HepG2 (cell line): ENCODE data around the gene ESPN. TPM values are rescaled to one million over a fixed set of nuclear protein-coding genes. Genes with fewer than 3 reads are reported as not detected.

ENCODE experiments used
- AGO2 ChIP-seq: fragments of 200-400 bp; formaldehyde crosslinking; optimal IDR thresholded peaks from 2 replicates; pipeline ENCODE3; 2017; ENCODE audit warnings: mild to moderate bottlenecking, low read depth, low read length, moderate library complexity
- GZF1 ChIP-seq: sonication (generic); formaldehyde crosslinking; IDR thresholded peaks from 2 replicates; pipeline ENCODE4 v1.5.1; 2020; ENCODE audit warnings: mild to moderate bottlenecking, missing genetic modification reagents
- KDM5A ChIP-seq: fragments of 200-600 bp; sonication (generic); IDR thresholded peaks from 2 replicates; pipeline ENCODE4 v1.7.0; 2018; ENCODE audit warnings: antibody characterized with exemption, mild to moderate bottlenecking, low read length, borderline replicate concordance
- MYPOP ChIP-seq: sonication (generic); formaldehyde crosslinking; IDR thresholded peaks from 2 replicates; pipeline ENCODE4 v1.8.1; 2023; ENCODE audit warnings: mild to moderate bottlenecking, moderate library complexity, missing genetic modification reagents
- NFYB ChIP-seq: sonication (generic); formaldehyde crosslinking; IDR thresholded peaks from 2 replicates; pipeline ENCODE4 v1.4.0; 2020; ENCODE audit warnings: missing genetic modification reagents
- POLR2AphosphoS2 ChIP-seq: IDR thresholded peaks from 2 replicates; pipeline ENCODE4 v1.6.1; 2011; ENCODE audit warnings: low read depth, low read length, improper control_type of control experiment
- RNF2 ChIP-seq: fragments of 450-650 bp; conservative IDR thresholded peaks from 2 replicates; pipeline ENCODE4 v1.6.1; 2016; ENCODE audit warnings: low read depth
- SMARCC2 ChIP-seq: fragments of 450-650 bp; IDR thresholded peaks from 2 replicates; pipeline ENCODE4 v1.6.1; 2017; ENCODE audit warnings: antibody characterized with exemption, mild to moderate bottlenecking
- TCF7L2 ChIP-seq: IDR thresholded peaks from 2 replicates; pipeline ENCODE4 v1.6.1; 2011; ENCODE audit warnings: mild to moderate bottlenecking, low read depth, low read length, moderate library complexity
- ZBTB4 ChIP-seq: sonication (generic); formaldehyde crosslinking; IDR thresholded peaks from 2 replicates; pipeline ENCODE4 v1.4.0; 2020; ENCODE audit warnings: missing genetic modification reagents, mild to moderate bottlenecking, borderline replicate concordance
- ZNF142 ChIP-seq: sonication (generic); formaldehyde crosslinking; IDR thresholded peaks from 2 replicates; pipeline ENCODE4 v1.4.0; 2020; ENCODE audit warnings: missing genetic modification reagents
- ZNF253 ChIP-seq: sonication (generic); formaldehyde crosslinking; IDR thresholded peaks from 2 replicates; pipeline ENCODE4 v1.8.0; 2022; ENCODE audit warnings: mild to moderate bottlenecking, missing genetic modification reagents, borderline replicate concordance
- ZNF503 ChIP-seq: sonication (generic); formaldehyde crosslinking; IDR thresholded peaks from 2 replicates; pipeline ENCODE4 v1.4.0; 2020; ENCODE audit warnings: missing genetic modification reagents
- ZNF768 ChIP-seq: sonication (generic); formaldehyde crosslinking; IDR thresholded peaks from 2 replicates; pipeline ENCODE4 v1.4.0; 2020; ENCODE audit warnings: missing genetic modification reagents
- polyA plus RNA-seq, 8 experiments: library from polyadenylated mRNA; depleted of rRNA in 3 of 8; stranded (reverse) in 7 of 8; unstranded in 1 of 8; fragments of >200 nt; fragmentation: Illumina TruSeq in 4 of 8; extraction: Trizol in 4 of 8; gene quantifications; 2 replicates each; pipeline versions ENCODE4 v1.2.1 to v1.2.3, GENCODE V29; 2011 to 2016; ENCODE audit warnings: low read depth in 4 of 8, missing spikeins in 1 of 8, mixed read lengths in 1 of 8; ENCODE audit not compliant: insufficient read depth in 1 of 8
- total RNA-seq, 5 experiments: library from RNA; depleted of rRNA; stranded (reverse); fragments of >200 nt; fragmentation: Illumina TruSeq; extraction: Trizol; gene quantifications; 2 replicates each; pipeline ENCODE4 v1.2.3, GENCODE V29; 2016; ENCODE audit warnings: low read depth in 1 of 5
- TF ChIP-seq, protein P1 (sequence below): sonication (generic); formaldehyde crosslinking; IDR thresholded peaks from 2 replicates; pipeline ENCODE4 v1.4.0; 2020; ENCODE audit warnings: missing genetic modification reagents

The ESPN gene
- total and polyA plus RNA-seq, 2 of the 13 experiments (the other 11 are each of a cell fraction or from before 2014, with no cell fraction given) = 48.6 to 54.2 TPM

GRCh38 chr1:6450943-6451373 lies 26.4 kb downstream of the ESPN start (continued):
- no peak; the same call in 1 of the 2 replicates for TF ChIP-seq KDM5A
- no peak for TF ChIP-seq RNF2
- no peak for TF ChIP-seq TCF7L2
- TF ChIP-seq, protein P1, sequence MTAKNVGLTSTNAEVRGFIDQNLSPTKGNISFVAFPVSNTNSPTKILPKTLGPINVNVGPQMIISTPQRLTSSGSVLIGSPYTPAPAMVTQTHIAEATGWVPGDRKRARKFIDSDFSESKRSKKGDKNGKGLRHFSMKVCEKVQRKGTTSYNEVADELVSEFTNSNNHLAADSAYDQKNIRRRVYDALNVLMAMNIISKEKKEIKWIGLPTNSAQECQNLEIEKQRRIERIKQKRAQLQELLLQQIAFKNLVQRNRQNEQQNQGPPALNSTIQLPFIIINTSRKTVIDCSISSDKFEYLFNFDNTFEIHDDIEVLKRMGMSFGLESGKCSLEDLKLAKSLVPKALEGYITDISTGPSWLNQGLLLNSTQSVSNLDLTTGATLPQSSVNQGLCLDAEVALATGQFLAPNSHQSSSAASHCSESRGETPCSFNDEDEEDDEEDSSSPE (CRISPR knock-in tag) = peak; percentile 44; the same call in 1 of the 2 replicates
- 0 out of 2 replicates have a peak, but pooled peaks have one; percentile 48 for TF ChIP-seq MYPOP
- TF ChIP-seq ZBTB4 (CRISPR knock-in tag) = peak; percentile 1; the same call in 1 of the 2 replicates
- TF ChIP-seq ZNF142 (CRISPR knock-in tag) = no peak
- TF ChIP-seq ZNF503 (CRISPR knock-in tag) = no peak
- TF ChIP-seq ZNF253 (CRISPR knock-in tag) = no peak
- 0 out of 2 replicates have a peak, but pooled peaks have one; percentile 55 for TF ChIP-seq GZF1
- TF ChIP-seq NFYB = no peak; the same call in 1 of the 2 replicates
- no peak for TF ChIP-seq SMARCC2
- TF ChIP-seq POLR2AphosphoS2 = no peak
- TF ChIP-seq ZNF768 (CRISPR knock-in tag) = no peak
- TF ChIP-seq AGO2 = no peak
